Measurements from ENCODE around the gene IRF9.

Gene IRF9

GRCh38 chr14:24177891-24178290 lies 16.8 kb downstream of the IRF9 start:
- H3K4me2 ChIP-seq (ENCODE audit: low read length) = no peak overlapping the region
- no peaks in the 10 kb centered on the region for H3K9me3 ChIP-seq (ENCODE audit: low read length)
- no peak overlapping the region for H3K27ac ChIP-seq (ENCODE audit: low read depth, low read length, poor library complexity, severe bottlenecking)
- H4K20me1 ChIP-seq (ENCODE audit: insufficient read depth, low read length) = no peaks in the 10 kb centered on the region
- H2AFZ ChIP-seq (ENCODE audit: low read length) = no peak overlapping the region
- H3K36me3 ChIP-seq (ENCODE audit: insufficient read depth, low read length) = peaks cover 57% of the 10 kb centered on the region
- TF ChIP-seq EZH2 (IDR thresholded peaks at IDR 0.05; ENCODE audit: borderline replicate concordance, low read length) = no peak
- TF ChIP-seq CTCF (IDR thresholded peaks at IDR 0.05; ENCODE audit: low read length) = no peak
- H3K79me2 ChIP-seq (ENCODE audit: insufficient read depth, low read length) = no peaks in the 10 kb centered on the region
- no peaks in the 10 kb centered on the region for H3F3A ChIP-seq (ENCODE audit: insufficient read depth, low read length)
- H3K9ac ChIP-seq (ENCODE audit: low read length) = no peak overlapping the region
- H3K27me3 ChIP-seq (ENCODE audit: insufficient read depth, low read length) = no peaks in the 10 kb centered on the region
- no peaks in the 10 kb centered on the region for H3K9me2 ChIP-seq (ENCODE audit: low read depth, low read length)
- no peaks in the 10 kb centered on the region for H3K4me1 ChIP-seq (ENCODE audit: insufficient read depth, low read length, severe bottlenecking)
- H3K4me3 ChIP-seq (ENCODE audit: low read depth, low read length, poor library complexity, severe bottlenecking) = no peak overlapping the region

- H3K4me2 ChIP-seq (ENCODE audit: low read length) = no peak overlapping the region
These were observed 17.5 kb downstream of the IRF9 start for GRCh38 chr14:24178399-24179178.

GRCh38 chr14:24179294-24179960 lies 18.4 kb downstream of the IRF9 start:
- Histone ChIP-seq H4K20me1 (ENCODE audit: insufficient read depth, low read length) (no peaks in the 10 kb centered on the region), H3K27ac (ENCODE audit: low read depth, low read length, poor library complexity, severe bottlenecking) (no peak overlapping the region), H3K36me3 (ENCODE audit: insufficient read depth, low read length) (peaks cover 70% of the 10 kb centered on the region), H3F3A (ENCODE audit: insufficient read depth, low read length) (no peaks in the 10 kb centered on the region), H2AFZ (ENCODE audit: low read length) (no peak overlapping the region), H3K9ac (ENCODE audit: low read length) (no peak overlapping the region), H3K27me3 (ENCODE audit: insufficient read depth, low read length) (no peaks in the 10 kb centered on the region), H3K9me2 (ENCODE audit: low read depth, low read length) (no peaks in the 10 kb centered on the region), H3K9me3 (ENCODE audit: low read length) (no peaks in the 10 kb centered on the region), H3K4me3 (ENCODE audit: low read depth, low read length, poor library complexity, severe bottlenecking) (no peak overlapping the region), H3K79me2 (ENCODE audit: insufficient read depth, low read length) (no peaks in the 10 kb centered on the region), H3K4me2 (ENCODE audit: low read length) (no peak overlapping the region), H3K4me1 (ENCODE audit: insufficient read depth, low read length, severe bottlenecking) (no peaks in the 10 kb centered on the region)
- TF ChIP-seq CTCF (IDR thresholded peaks at IDR 0.05; ENCODE audit: low read length) (no peak), EZH2 (IDR thresholded peaks at IDR 0.05; ENCODE audit: borderline replicate concordance, low read length) (no peak)

More at GRCh38 chr14:24178399-24179178, 17.5 kb downstream of the IRF9 start:
- Histone ChIP-seq H3K9me3 (ENCODE audit: low read length) (no peaks in the 10 kb centered on the region), H3K4me1 (ENCODE audit: insufficient read depth, low read length, severe bottlenecking) (no peaks in the 10 kb centered on the region), H3F3A (ENCODE audit: insufficient read depth, low read length) (no peaks in the 10 kb centered on the region), H3K27ac (ENCODE audit: low read depth, low read length, poor library complexity, severe bottlenecking) (no peak overlapping the region), H3K4me3 (ENCODE audit: low read depth, low read length, poor library complexity, severe bottlenecking) (no peak overlapping the region), H3K27me3 (ENCODE audit: insufficient read depth, low read length) (no peaks in the 10 kb centered on the region), H3K9ac (ENCODE audit: low read length) (no peak overlapping the region), H3K36me3 (ENCODE audit: insufficient read depth, low read length) (peaks cover 64% of the 10 kb centered on the region), H3K9me2 (ENCODE audit: low read depth, low read length) (no peaks in the 10 kb centered on the region), H3K79me2 (ENCODE audit: insufficient read depth, low read length) (no peaks in the 10 kb centered on the region), H2AFZ (ENCODE audit: low read length) (no peak overlapping the region), H4K20me1 (ENCODE audit: insufficient read depth, low read length) (no peaks in the 10 kb centered on the region)
- TF ChIP-seq EZH2 (IDR thresholded peaks at IDR 0.05; ENCODE audit: borderline replicate concordance, low read length) = no peak
- no peak for TF ChIP-seq CTCF (IDR thresholded peaks at IDR 0.05; ENCODE audit: low read length)

Data from OCI-LY1 (cell line).